HG02884 (cell line): Measurements from ENCODE around the gene VPS35L.
"Not testable (repeated sequence)": the region's sequence is repeated elsewhere in the genome, so short reads cannot be mapped to it uniquely, and the experiment has no call there.

Experiments used
- ATAC-seq: cut with Tn5 transposase; IDR thresholded peaks from one replicate; pipeline ENCODE4 v1.9.1; 2021; ENCODE audit warnings: mild to moderate bottlenecking, moderate library complexity; ENCODE audit not compliant: unreplicated experiment

The VPS35L gene

GRCh38 chr16:19709381-19710136 is 154.1 kb downstream of the VPS35L start:
- ATAC-seq, result no peak

- ATAC-seq, result no peak
These were observed 154.8 kb downstream of the VPS35L start for GRCh38 chr16:19710191-19710908.

GRCh38 chr16:19710991-19711545 is 155.6 kb downstream of the VPS35L start:
- ATAC-seq, result no peak

GRCh38 chr16:19711643-19712042 is 156.1 kb downstream of the VPS35L start:
- ATAC-seq, result no peak

GRCh38 chr16:19712418-19713058 is 157.0 kb downstream of the VPS35L start:
- ATAC-seq, result no peak

- ATAC-seq, result no peak
These were observed 158.2 kb downstream of the VPS35L start for GRCh38 chr16:19713697-19714096.

- ATAC-seq, result no peak
These were observed 160.1 kb downstream of the VPS35L start for GRCh38 chr16:19715566-19715965.

- ATAC-seq, result no peak
These were observed 160.7 kb downstream of the VPS35L start for GRCh38 chr16:19716183-19716582.

GRCh38 chr16:19716728-19717127 is 161.2 kb downstream of the VPS35L start:
- ATAC-seq, result not testable (repeated sequence)

GRCh38 chr16:19717314-19717713 is 161.8 kb downstream of the VPS35L start:
- ATAC-seq, result no peak

GRCh38 chr16:19717741-19718623 is 162.5 kb downstream of the VPS35L start, which contains the start of the genes IQCK and KNOP1:
TSS of gene IQCK (plus strand) at chr16:19718271. CDS start at chr16:19718307, 36 bp downstream.
TSS of gene KNOP1 (minus strand) at chr16:19718227. CDS start at chr16:19715035, 3,192 bp downstream.
- peak; percentile 93 for ATAC-seq

GRCh38 chr16:19718624-19718965 is 163.1 kb downstream of the VPS35L start:
- ATAC-seq, result no peak

- ATAC-seq, result no peak
These were observed 166.9 kb downstream of the VPS35L start for GRCh38 chr16:19722269-19722952.

- no peak for ATAC-seq
These were observed 167.5 kb downstream of the VPS35L start for GRCh38 chr16:19722981-19723380.

GRCh38 chr16:19728636-19728965 is 173.1 kb downstream of the VPS35L start:
- no peak for ATAC-seq

GRCh38 chr16:19733551-19733950 is 178.0 kb downstream of the VPS35L start:
- no peak for ATAC-seq

- no peak for ATAC-seq
These were observed 179.8 kb downstream of the VPS35L start for GRCh38 chr16:19735074-19735867.

- no peak for ATAC-seq
These were observed 182.0 kb downstream of the VPS35L start for GRCh38 chr16:19737306-19738038.
